Stimulated activated CD8-positive, alpha-beta memory T cell treated with anti-CD3 and anti-CD28 coated beads, Interleukin-4, amount 100 ng/mL, for 48 hours (primary cell): ENCODE results near the gene SLC10A4.
"Not testable (repeated sequence)": the region's sequence is repeated elsewhere in the genome, so short reads cannot be mapped to it uniquely, and the experiment has no call there.

Experiments used
- DNase-seq: peaks from one replicate; pipeline ENCODE4 v3.0.0-alpha.2; 2020

SLC10A4 gene

GRCh38 chr4:48483006-48483776 is at the start of gene SLC10A4:
Gene SLC10A4 (plus strand): TSS chr4:48483343. CDS start chr4:48483562, 219 bp downstream.
- no peak for DNase-seq

- no peak for DNase-seq
Measured at GRCh38 chr4:48436318-48436717, 46.8 kb upstream of the SLC10A4 start.

GRCh38 chr4:48439988-48440387 is 43.2 kb upstream of the SLC10A4 start:
- no peak for DNase-seq

- not testable (repeated sequence) for DNase-seq
Measured at GRCh38 chr4:48440914-48441313, 42.2 kb upstream of the SLC10A4 start.

GRCh38 chr4:48445704-48446103 is 37.4 kb upstream of the SLC10A4 start:
- no peak for DNase-seq

- no peak for DNase-seq
Measured at GRCh38 chr4:48446642-48447041, 36.5 kb upstream of the SLC10A4 start.

GRCh38 chr4:48449151-48449550 is 34.0 kb upstream of the SLC10A4 start:
- no peak for DNase-seq

GRCh38 chr4:48450740-48451139 is 32.4 kb upstream of the SLC10A4 start:
- no peak for DNase-seq

- not testable (repeated sequence) for DNase-seq
Measured at GRCh38 chr4:48451656-48452055, 31.5 kb upstream of the SLC10A4 start.

GRCh38 chr4:48454591-48454990 is 28.6 kb upstream of the SLC10A4 start:
- DNase-seq: no peak

GRCh38 chr4:48461000-48461399 is 22.1 kb upstream of the SLC10A4 start:
- no peak for DNase-seq

- DNase-seq: no peak
Measured at GRCh38 chr4:48462363-48462762, 20.8 kb upstream of the SLC10A4 start.

GRCh38 chr4:48467442-48467841 is 15.7 kb upstream of the SLC10A4 start:
- no peak for DNase-seq

GRCh38 chr4:48467891-48468290 is 15.3 kb upstream of the SLC10A4 start:
- no peak for DNase-seq

GRCh38 chr4:48470137-48470536 is 13.0 kb upstream of the SLC10A4 start:
- no peak for DNase-seq

GRCh38 chr4:48470570-48470969 is 12.6 kb upstream of the SLC10A4 start:
- no peak for DNase-seq

- DNase-seq: no peak
Measured at GRCh38 chr4:48472794-48473193, 10.3 kb upstream of the SLC10A4 start.

GRCh38 chr4:48475770-48476169 is 7.4 kb upstream of the SLC10A4 start:
- no peak for DNase-seq

- DNase-seq: no peak
Measured at GRCh38 chr4:48478273-48478672, 4.9 kb upstream of the SLC10A4 start.

GRCh38 chr4:48481581-48481980 is 1.6 kb upstream of the SLC10A4 start:
- no peak for DNase-seq

- no peak for DNase-seq
Measured at GRCh38 chr4:48483777-48484493, 792 bp downstream of the SLC10A4 start.

- DNase-seq: no peak
Measured at GRCh38 chr4:48484494-48485168, 1.5 kb downstream of the SLC10A4 start.

- no peak for DNase-seq
Measured at GRCh38 chr4:48489683-48490011, 6.5 kb downstream of the SLC10A4 start.
